ENCODE results near the gene LRP1B.

DNA sequence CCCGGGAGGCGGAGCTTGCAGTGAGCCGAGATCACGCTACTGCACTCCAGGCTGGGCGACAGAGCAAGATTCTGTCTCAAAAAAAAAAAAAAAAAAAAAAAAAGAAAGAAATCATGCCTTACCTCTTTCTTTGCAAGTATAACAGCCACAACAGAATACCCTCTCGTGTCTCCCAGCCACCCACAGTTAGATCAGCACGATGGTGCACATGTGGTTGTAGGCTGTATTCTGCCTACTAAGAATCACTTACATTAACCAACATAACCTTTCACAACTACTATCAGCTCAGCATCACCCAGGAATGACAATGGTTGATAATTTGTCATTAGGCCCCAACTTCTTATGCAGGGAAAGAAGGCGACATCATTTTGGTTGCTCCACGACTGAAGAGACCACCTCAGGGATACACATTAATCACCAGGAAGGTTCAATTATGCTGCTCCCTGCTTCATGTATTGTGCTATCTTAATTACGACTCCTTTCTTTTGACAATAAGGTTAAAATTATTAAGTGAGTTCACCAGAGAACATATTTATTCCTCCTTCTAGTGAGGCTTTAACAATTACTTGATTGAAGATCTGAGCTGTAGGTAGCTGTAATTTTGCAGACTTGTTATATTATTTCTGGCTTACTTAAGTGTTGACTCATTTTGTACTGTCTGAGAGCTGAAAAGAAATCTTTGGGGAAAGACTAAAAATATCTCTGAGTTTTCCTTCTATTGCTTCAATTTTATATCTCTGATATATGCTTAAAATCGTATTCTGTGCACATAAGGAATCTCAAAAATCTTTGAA, 120.1 kb downstream of the LRP1B start:
- TF ChIP-seq RFX5 (IDR thresholded peaks at IDR 0.05) (no peak), POLR2A (IDR thresholded peaks at IDR 0.05; ENCODE audit: low read length) (no peak), JUN (IDR thresholded peaks at IDR 0.05) (no peak), EP300 (IDR thresholded peaks at IDR 0.05) (no peak), RNF2 (IDR thresholded peaks at IDR 0.05; ENCODE audit: borderline replicate concordance, low read depth) (no peak), CHD2 (IDR thresholded peaks at IDR 0.05; ENCODE audit: low read length, partially characterized antibody) (no peak), RAD21 (conservative IDR thresholded peaks at IDR 0.05 in 1 of 2, IDR thresholded peaks at IDR 0.05 in 1 of 2) (no peak), POLR2AphosphoS2 (conservative IDR thresholded peaks at IDR 0.05; ENCODE audit: low read length) (no peak), PHF8 (IDR thresholded peaks at IDR 0.05; ENCODE audit: borderline replicate concordance, low read depth) (no peak), NFE2L2 (conservative IDR thresholded peaks at IDR 0.05; ENCODE audit: low read length) (no peak), REST (IDR thresholded peaks at IDR 0.05) (no peak), USF2 (IDR thresholded peaks at IDR 0.05) (no peak)
- TF ChIP-seq, protein P1, sequence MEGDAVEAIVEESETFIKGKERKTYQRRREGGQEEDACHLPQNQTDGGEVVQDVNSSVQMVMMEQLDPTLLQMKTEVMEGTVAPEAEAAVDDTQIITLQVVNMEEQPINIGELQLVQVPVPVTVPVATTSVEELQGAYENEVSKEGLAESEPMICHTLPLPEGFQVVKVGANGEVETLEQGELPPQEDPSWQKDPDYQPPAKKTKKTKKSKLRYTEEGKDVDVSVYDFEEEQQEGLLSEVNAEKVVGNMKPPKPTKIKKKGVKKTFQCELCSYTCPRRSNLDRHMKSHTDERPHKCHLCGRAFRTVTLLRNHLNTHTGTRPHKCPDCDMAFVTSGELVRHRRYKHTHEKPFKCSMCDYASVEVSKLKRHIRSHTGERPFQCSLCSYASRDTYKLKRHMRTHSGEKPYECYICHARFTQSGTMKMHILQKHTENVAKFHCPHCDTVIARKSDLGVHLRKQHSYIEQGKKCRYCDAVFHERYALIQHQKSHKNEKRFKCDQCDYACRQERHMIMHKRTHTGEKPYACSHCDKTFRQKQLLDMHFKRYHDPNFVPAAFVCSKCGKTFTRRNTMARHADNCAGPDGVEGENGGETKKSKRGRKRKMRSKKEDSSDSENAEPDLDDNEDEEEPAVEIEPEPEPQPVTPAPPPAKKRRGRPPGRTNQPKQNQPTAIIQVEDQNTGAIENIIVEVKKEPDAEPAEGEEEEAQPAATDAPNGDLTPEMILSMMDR (IDR thresholded peaks at IDR 0.05): no peak
- TF ChIP-seq, protein P2, sequence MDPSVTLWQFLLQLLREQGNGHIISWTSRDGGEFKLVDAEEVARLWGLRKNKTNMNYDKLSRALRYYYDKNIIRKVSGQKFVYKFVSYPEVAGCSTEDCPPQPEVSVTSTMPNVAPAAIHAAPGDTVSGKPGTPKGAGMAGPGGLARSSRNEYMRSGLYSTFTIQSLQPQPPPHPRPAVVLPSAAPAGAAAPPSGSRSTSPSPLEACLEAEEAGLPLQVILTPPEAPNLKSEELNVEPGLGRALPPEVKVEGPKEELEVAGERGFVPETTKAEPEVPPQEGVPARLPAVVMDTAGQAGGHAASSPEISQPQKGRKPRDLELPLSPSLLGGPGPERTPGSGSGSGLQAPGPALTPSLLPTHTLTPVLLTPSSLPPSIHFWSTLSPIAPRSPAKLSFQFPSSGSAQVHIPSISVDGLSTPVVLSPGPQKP (IDR thresholded peaks at IDR 0.05; ENCODE audit: low read depth, low read length): no peak

Measured in A549 (cell line).